Neural cell (in vitro differentiated cells): ENCODE results near the gene MYO9A. TPM values are rescaled to one million over a fixed set of nuclear protein-coding genes. Genes with fewer than 3 reads are reported as not detected.
"Not testable (repeated sequence)": the region's sequence is repeated elsewhere in the genome, so short reads cannot be mapped to it uniquely, and the experiment has no call there.

Experiments
- H2AFZ ChIP-seq: fragments of 200-600, 300-800 bp; sonication (generic), shearing (Covaris generic); 2 replicates; pipeline ENCODE4 v1.6.0; 2014; ENCODE audit warnings: low read depth, mild to moderate bottlenecking, antibody characterized with exemption, low read length, moderate library complexity
- H3F3A ChIP-seq: fragments of 200-600 bp; shearing (Covaris generic); 2 replicates; pipeline ENCODE4 v1.6.1; 2016; ENCODE audit warnings: mild to moderate bottlenecking, moderate library complexity, mixed read lengths, antibody characterized with exemption, low read length; ENCODE audit not compliant: insufficient read depth, poor library complexity, severe bottlenecking
- H3K27ac ChIP-seq: fragments of 200-600, 300-800 bp; sonication (generic), shearing (Covaris generic); 2 replicates; pipeline ENCODE4 v1.5.1; 2014; ENCODE audit warnings: mild to moderate bottlenecking, low read length, moderate library complexity
- H3K27me3 ChIP-seq: fragments of 300-800, 200-600 bp; sonication (generic), shearing (Covaris generic); 2 replicates; pipeline ENCODE4 v1.6.0; 2014; ENCODE audit warnings: mild to moderate bottlenecking, low read depth, low read length, moderate library complexity; ENCODE audit not compliant: insufficient read depth
- H3K36me3 ChIP-seq: fragments of 300-800, 200-600 bp; sonication (generic), shearing (Covaris generic); 2 replicates; pipeline ENCODE4 v1.5.1; 2014; ENCODE audit warnings: mild to moderate bottlenecking, antibody characterized with exemption, low read length, moderate library complexity; ENCODE audit not compliant: insufficient read depth
- H3K4me2 ChIP-seq: fragments of 300-800, 200-600 bp; sonication (generic), shearing (Covaris generic); 2 replicates; pipeline ENCODE4 v1.6.0; 2014; ENCODE audit warnings: mild to moderate bottlenecking, low read length
- H3K4me3 ChIP-seq: fragments of 300-800, 200-600 bp; sonication (generic), shearing (Covaris generic); 2 replicates; pipeline ENCODE4 v1.5.1; 2014; ENCODE audit warnings: mild to moderate bottlenecking, low read length, moderate library complexity
- H3K79me2 ChIP-seq: fragments of 200-600 bp; shearing (Covaris generic); replicated peaks from 2 replicates; pipeline ENCODE4 v1.6.0; 2014; ENCODE audit warnings: mild to moderate bottlenecking, low read length, moderate library complexity; ENCODE audit not compliant: insufficient read depth
- H3K9ac ChIP-seq: fragments of 300-800, 200-600 bp; sonication (generic), shearing (Covaris generic); 2 replicates; pipeline ENCODE4 v1.6.1; 2016; ENCODE audit warnings: mild to moderate bottlenecking, low read length, mixed read lengths
- H3K9me2 ChIP-seq: fragments of 200-600 bp; shearing (Covaris generic); 2 replicates; pipeline ENCODE4 v1.6.1; 2016; ENCODE audit warnings: mild to moderate bottlenecking, low read length, mixed read lengths; ENCODE audit not compliant: insufficient read depth
- H3K9me3 ChIP-seq: fragments of 200-600, 300-800 bp; sonication (generic), shearing (Covaris generic); 2 replicates; pipeline ENCODE4 v1.6.1; 2016; ENCODE audit warnings: mild to moderate bottlenecking, mixed run types, low read length, moderate library complexity, mixed read lengths
- H4K20me1 ChIP-seq: fragments of 200-600 bp; shearing (Covaris generic); 2 replicates; pipeline ENCODE4 v1.6.1; 2016; ENCODE audit warnings: mild to moderate bottlenecking, mixed run types; ENCODE audit not compliant: insufficient read depth
- EP300 ChIP-seq: fragments of 450-650 bp; conservative IDR thresholded peaks from 2 replicates; pipeline ENCODE4 v1.6.1; 2014; ENCODE audit warnings: antibody characterized with exemption, mild to moderate bottlenecking, moderate library complexity; ENCODE audit not compliant: poor library complexity, severe bottlenecking
- EZH2 ChIP-seq: fragments of 200-600, 300-800 bp; shearing (Covaris generic), sonication (generic); IDR thresholded peaks from 2 replicates; pipeline ENCODE4 v1.6.1; 2014; ENCODE audit warnings: antibody characterized with exemption, low read length, borderline replicate concordance, mild to moderate bottlenecking; ENCODE audit not compliant: insufficient read depth, poor library complexity, severe bottlenecking
- MXI1 ChIP-seq: fragments of 450-650 bp; conservative IDR thresholded peaks from 2 replicates; pipeline ENCODE4 v1.6.1; 2014; ENCODE audit warnings: antibody characterized with exemption, mild to moderate bottlenecking; ENCODE audit not compliant: poor library complexity, severe bottlenecking
- POLR2AphosphoS5 ChIP-seq: IDR thresholded peaks from 2 replicates; pipeline ENCODE4 v1.6.1; 2012
- RAD21 ChIP-seq: fragments of 450-650 bp; conservative IDR thresholded peaks from 2 replicates; pipeline ENCODE4 v1.6.1; 2014; ENCODE audit warnings: antibody characterized with exemption, mild to moderate bottlenecking, moderate library complexity
- SMC3 ChIP-seq: fragments of 450-650 bp; conservative IDR thresholded peaks from 2 replicates; pipeline ENCODE4 v1.6.1; 2014; ENCODE audit warnings: antibody characterized with exemption, mild to moderate bottlenecking, moderate library complexity; ENCODE audit not compliant: poor library complexity
- TAF1 ChIP-seq: IDR thresholded peaks from 2 replicates; pipeline ENCODE4 v1.6.1; 2012; ENCODE audit warnings: low read depth
- polyA plus RNA-seq: library from polyadenylated mRNA; depleted of rRNA; stranded (reverse); fragments of >200 nt; gene quantifications from 2 replicates; pipeline ENCODE4 v1.2.3, GENCODE V29; 2014
- TF ChIP-seq, protein P1 (sequence below): fragments of 450-650 bp; IDR thresholded peaks from 2 replicates; pipeline ENCODE4 v1.5.1; 2014; ENCODE audit warnings: antibody characterized with exemption, mild to moderate bottlenecking, moderate library complexity; ENCODE audit not compliant: poor library complexity, severe bottlenecking
- TF ChIP-seq, protein P2 (sequence below): IDR thresholded peaks from 2 replicates; pipeline ENCODE4 v1.6.1; 2012; ENCODE audit warnings: borderline replicate concordance

Gene MYO9A
- polyA plus RNA-seq, 1 donor from 2014 or later, result 22.7 TPM

- no peaks in the 10 kb centered on the region for H3K27me3 ChIP-seq
- H3K9me2 ChIP-seq, result no peaks in the 10 kb centered on the region
- H3F3A ChIP-seq, result no peaks in the 10 kb centered on the region
- TF ChIP-seq EP300 (no peak), EZH2 (no peak), SMC3 (no peak), TAF1 (no peak), MXI1 (no peak)
- TF ChIP-seq, protein P1, sequence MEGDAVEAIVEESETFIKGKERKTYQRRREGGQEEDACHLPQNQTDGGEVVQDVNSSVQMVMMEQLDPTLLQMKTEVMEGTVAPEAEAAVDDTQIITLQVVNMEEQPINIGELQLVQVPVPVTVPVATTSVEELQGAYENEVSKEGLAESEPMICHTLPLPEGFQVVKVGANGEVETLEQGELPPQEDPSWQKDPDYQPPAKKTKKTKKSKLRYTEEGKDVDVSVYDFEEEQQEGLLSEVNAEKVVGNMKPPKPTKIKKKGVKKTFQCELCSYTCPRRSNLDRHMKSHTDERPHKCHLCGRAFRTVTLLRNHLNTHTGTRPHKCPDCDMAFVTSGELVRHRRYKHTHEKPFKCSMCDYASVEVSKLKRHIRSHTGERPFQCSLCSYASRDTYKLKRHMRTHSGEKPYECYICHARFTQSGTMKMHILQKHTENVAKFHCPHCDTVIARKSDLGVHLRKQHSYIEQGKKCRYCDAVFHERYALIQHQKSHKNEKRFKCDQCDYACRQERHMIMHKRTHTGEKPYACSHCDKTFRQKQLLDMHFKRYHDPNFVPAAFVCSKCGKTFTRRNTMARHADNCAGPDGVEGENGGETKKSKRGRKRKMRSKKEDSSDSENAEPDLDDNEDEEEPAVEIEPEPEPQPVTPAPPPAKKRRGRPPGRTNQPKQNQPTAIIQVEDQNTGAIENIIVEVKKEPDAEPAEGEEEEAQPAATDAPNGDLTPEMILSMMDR, result no peak
- TF ChIP-seq, protein P2, sequence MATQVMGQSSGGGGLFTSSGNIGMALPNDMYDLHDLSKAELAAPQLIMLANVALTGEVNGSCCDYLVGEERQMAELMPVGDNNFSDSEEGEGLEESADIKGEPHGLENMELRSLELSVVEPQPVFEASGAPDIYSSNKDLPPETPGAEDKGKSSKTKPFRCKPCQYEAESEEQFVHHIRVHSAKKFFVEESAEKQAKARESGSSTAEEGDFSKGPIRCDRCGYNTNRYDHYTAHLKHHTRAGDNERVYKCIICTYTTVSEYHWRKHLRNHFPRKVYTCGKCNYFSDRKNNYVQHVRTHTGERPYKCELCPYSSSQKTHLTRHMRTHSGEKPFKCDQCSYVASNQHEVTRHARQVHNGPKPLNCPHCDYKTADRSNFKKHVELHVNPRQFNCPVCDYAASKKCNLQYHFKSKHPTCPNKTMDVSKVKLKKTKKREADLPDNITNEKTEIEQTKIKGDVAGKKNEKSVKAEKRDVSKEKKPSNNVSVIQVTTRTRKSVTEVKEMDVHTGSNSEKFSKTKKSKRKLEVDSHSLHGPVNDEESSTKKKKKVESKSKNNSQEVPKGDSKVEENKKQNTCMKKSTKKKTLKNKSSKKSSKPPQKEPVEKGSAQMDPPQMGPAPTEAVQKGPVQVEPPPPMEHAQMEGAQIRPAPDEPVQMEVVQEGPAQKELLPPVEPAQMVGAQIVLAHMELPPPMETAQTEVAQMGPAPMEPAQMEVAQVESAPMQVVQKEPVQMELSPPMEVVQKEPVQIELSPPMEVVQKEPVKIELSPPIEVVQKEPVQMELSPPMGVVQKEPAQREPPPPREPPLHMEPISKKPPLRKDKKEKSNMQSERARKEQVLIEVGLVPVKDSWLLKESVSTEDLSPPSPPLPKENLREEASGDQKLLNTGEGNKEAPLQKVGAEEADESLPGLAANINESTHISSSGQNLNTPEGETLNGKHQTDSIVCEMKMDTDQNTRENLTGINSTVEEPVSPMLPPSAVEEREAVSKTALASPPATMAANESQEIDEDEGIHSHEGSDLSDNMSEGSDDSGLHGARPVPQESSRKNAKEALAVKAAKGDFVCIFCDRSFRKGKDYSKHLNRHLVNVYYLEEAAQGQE, result no peak
- H3K27ac ChIP-seq, result no peak overlapping the region
- H3K79me2 ChIP-seq, result peaks cover 14% of the 10 kb centered on the region
- H3K9me3 ChIP-seq, result no peaks in the 10 kb centered on the region
- H4K20me1 ChIP-seq, result no peaks in the 10 kb centered on the region
- H3K4me2 ChIP-seq, result no peak overlapping the region
- H3K36me3 ChIP-seq, result no peaks in the 10 kb centered on the region
- H2AFZ ChIP-seq, result no peak overlapping the region
- no peak overlapping the region for H3K9ac ChIP-seq
- H3K4me3 ChIP-seq, result no peak overlapping the region
Measured at GRCh38 chr15:72105111-72105510, 12.8 kb downstream of the MYO9A start.

DNA sequence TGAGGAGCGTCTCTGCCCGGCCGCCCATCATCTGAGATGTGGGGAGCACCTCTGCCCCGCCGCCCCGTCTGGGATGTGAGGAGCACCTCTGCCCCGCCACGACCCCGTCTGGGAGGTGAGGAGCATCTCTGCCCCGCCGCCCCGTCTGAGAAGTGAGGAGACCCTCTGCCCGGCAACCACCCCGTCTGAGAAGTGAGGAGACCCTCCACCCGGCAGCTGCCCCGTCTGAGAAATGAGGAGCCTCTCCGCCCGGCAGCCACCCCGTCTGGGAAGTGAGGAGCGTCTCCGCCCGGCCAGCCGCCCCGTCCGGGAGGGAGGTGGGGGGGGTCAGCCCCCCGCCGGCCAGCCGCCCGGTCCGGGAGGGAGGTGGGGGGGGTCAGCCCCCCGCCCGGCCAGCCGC lies 17.4 kb downstream of the MYO9A start:
- H3K4me3 ChIP-seq, H3K79me2 ChIP-seq, H4K20me1 ChIP-seq, H3K36me3 ChIP-seq, H3K4me2 ChIP-seq, H3K27ac ChIP-seq, H3K9me3 ChIP-seq, H3K27me3 ChIP-seq, H3K9ac ChIP-seq, H2AFZ ChIP-seq, H3K9me2 ChIP-seq, H3F3A ChIP-seq: not testable (repeated sequence)

DNA sequence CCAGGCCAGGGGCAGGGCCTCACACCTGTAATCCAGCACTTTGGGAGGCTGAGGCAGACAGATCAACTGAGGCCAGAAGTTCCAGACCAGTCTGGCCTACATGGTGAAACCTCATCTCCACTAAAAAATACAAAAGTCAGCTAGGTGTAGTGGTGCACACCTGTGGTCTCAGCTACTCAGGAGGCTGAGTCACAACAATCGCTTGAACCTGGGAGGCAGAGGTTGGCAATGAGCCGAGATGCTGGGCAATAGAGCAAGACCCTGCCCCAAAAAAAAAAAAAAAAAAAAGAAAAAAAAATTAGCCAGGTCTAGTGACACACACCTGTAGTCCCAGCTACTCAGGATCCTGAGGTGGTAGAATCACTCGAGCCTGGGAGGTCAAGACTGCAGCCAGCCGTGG lies 18.8 kb downstream of the MYO9A start:
- no peak overlapping the region for H2AFZ ChIP-seq

More for the DNA sequence above, 18.8 kb downstream of the MYO9A start:
- H3K9me2 ChIP-seq, result no peaks in the 10 kb centered on the region
- H3K27me3 ChIP-seq, result no peaks in the 10 kb centered on the region
- H3K27ac ChIP-seq, result no peak overlapping the region
- H3K4me3 ChIP-seq, result no peak overlapping the region
- no peak overlapping the region for H3K9ac ChIP-seq
- H3K79me2 ChIP-seq, result no peaks in the 10 kb centered on the region
- no peaks in the 10 kb centered on the region for H4K20me1 ChIP-seq
- no peak for TF ChIP-seq MXI1
- TF ChIP-seq, protein P2, result no peak
- TF ChIP-seq SMC3, result no peak
- no peak for TF ChIP-seq TAF1
- TF ChIP-seq RAD21, result no peak
- TF ChIP-seq, protein P1, result no peak
- no peak for TF ChIP-seq POLR2AphosphoS5
- TF ChIP-seq EP300, result no peak
- TF ChIP-seq EZH2, result no peak
- H3K4me2 ChIP-seq, result no peak overlapping the region
- no peaks in the 10 kb centered on the region for H3F3A ChIP-seq
- no peaks in the 10 kb centered on the region for H3K9me3 ChIP-seq
- no peaks in the 10 kb centered on the region for H3K36me3 ChIP-seq
